NCI-H226 (cell line): ENCODE measurements around the gene ITGA4.

ENCODE experiments used
- DNase-seq: peaks from one replicate; pipeline ENCODE4 v3.0.0-alpha.2; 2015

The ITGA4 gene

GRCh38 chr2:181576431-181576830 is 119.2 kb downstream of the ITGA4 start:
- DNase-seq, result no peak

GRCh38 chr2:181578829-181579228 is 121.6 kb downstream of the ITGA4 start:
- DNase-seq, result no peak

GRCh38 chr2:181581534-181581933 is 124.3 kb downstream of the ITGA4 start:
- DNase-seq, result no peak

GRCh38 chr2:181585732-181586131 is 128.5 kb downstream of the ITGA4 start:
- no peak for DNase-seq
